Thoracic aorta (tissue), 2 donors: ENCODE results near the gene NAA80. TPM values are rescaled to one million over a fixed set of nuclear protein-coding genes. Genes with fewer than 3 reads are reported as not detected.

Experiments used
- ATAC-seq: fragments of 150-250 bp; one replicate; pipeline ENCODE4 v1.8.0; 2017; ENCODE audit warnings: low read depth; ENCODE audit not compliant: insufficient number of reproducible peaks, low FRiP score
- DNase-seq: peaks from one replicate; pipeline ENCODE4 v3.0.0-alpha.2; 2020; ENCODE audit warnings: low spot score
- H3K27ac ChIP-seq, 2 donors: fragments of 200-600 bp; sonication (generic); 1 replicate in 1 of 2; 2 replicates in 1 of 2; pipeline ENCODE4 v1.5.1; 2016; ENCODE audit warnings: mild to moderate bottlenecking in 2 of 2, moderate library complexity in 2 of 2
- H3K27me3 ChIP-seq: fragments of 200-600 bp; sonication (generic); replicated peaks from 2 replicates; pipeline ENCODE4 v1.6.0; 2016; ENCODE audit warnings: mild to moderate bottlenecking; ENCODE audit not compliant: insufficient read depth
- H3K36me3 ChIP-seq: fragments of 200-600 bp; sonication (generic); one replicate; pipeline ENCODE4 v1.5.1; 2016
- H3K4me1 ChIP-seq, 2 donors: fragments of 200-600 bp; sonication (generic); 1 replicate in 1 of 2; 2 replicates in 1 of 2; pipeline versions ENCODE4 v1.5.1 to v1.6.0; 2016; ENCODE audit warnings: low read depth in 2 of 2, mild to moderate bottlenecking in 1 of 2; ENCODE audit not compliant: control insufficient read depth in 1 of 2
- H3K4me3 ChIP-seq: fragments of 200-600 bp; sonication (generic); 2 replicates; pipeline ENCODE4 v1.5.1; 2016; ENCODE audit warnings: mild to moderate bottlenecking
- H3K9me3 ChIP-seq: fragments of 200-600 bp; sonication (generic); 2 replicates; pipeline ENCODE4 v1.5.1; 2016
- total RNA-seq, 2 donors: library from RNA; depleted of rRNA; stranded (reverse); fragments of >200 nt; gene quantifications; one replicate each; pipeline versions ENCODE4 v1.1.0 to v1.2.3, GENCODE V29; 2016
- TF ChIP-seq, protein P1 (sequence below): fragments of 200-600 bp; sonication (generic); IDR thresholded peaks from one replicate; pipeline ENCODE4 v1.5.1; 2019; ENCODE audit warnings: antibody characterized with exemption

The NAA80 gene
- total RNA-seq, 2 donors from 2014 or later, result 8.3 to 8.7 TPM

DNA sequence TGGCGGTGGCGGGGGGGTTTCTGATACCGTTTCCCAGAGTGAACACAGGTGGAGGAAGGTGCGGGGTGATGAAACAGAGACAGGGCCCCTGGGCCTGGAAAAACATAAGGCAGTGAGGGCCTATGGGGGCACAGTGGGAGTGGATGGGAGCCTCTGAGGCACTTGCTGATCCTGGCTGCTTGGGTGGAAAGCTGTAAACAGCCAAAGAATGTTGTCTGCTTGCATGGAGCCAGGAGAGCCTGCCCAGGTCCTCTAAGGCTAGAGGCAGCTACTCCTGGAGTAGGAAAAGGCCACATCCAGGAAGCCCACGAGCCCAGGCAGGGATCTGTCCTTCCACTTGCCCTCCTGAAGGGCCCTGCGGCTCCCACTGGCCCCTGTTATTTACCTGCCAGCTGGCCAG is 33.2 kb downstream of the NAA80 start:
- ATAC-seq, result no peak
- H3K27ac ChIP-seq, result peak overlapping the region; percentile 98
- H3K4me1 ChIP-seq, result peaks cover 33 to 94% of the 10 kb centered on the region in 2 donors

DNA sequence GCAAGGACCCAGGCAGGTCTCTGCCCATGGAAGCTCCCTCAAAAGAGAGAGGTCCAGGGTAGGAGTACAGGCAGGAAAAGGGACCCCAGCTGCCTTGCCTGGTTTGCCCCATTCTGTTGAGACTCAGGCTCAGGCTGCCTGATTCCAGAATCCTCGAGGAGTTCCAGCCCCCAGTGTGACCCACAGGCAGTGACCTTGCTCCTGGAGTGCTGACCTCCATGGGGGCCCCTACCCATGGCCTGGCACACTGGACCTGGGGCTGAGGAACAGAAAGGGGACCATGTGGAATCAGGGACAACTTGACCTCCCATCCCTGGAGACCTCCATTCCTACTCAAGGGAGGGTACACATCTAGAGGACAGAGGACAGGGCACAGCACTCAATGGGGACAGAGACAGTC is 33.6 kb downstream of the NAA80 start:
- H3K27me3 ChIP-seq, result no peaks in the 10 kb centered on the region
- TF ChIP-seq, protein P1, sequence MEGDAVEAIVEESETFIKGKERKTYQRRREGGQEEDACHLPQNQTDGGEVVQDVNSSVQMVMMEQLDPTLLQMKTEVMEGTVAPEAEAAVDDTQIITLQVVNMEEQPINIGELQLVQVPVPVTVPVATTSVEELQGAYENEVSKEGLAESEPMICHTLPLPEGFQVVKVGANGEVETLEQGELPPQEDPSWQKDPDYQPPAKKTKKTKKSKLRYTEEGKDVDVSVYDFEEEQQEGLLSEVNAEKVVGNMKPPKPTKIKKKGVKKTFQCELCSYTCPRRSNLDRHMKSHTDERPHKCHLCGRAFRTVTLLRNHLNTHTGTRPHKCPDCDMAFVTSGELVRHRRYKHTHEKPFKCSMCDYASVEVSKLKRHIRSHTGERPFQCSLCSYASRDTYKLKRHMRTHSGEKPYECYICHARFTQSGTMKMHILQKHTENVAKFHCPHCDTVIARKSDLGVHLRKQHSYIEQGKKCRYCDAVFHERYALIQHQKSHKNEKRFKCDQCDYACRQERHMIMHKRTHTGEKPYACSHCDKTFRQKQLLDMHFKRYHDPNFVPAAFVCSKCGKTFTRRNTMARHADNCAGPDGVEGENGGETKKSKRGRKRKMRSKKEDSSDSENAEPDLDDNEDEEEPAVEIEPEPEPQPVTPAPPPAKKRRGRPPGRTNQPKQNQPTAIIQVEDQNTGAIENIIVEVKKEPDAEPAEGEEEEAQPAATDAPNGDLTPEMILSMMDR, result no peak
- no peaks in the 10 kb centered on the region for H3K36me3 ChIP-seq
- peak overlapping the region; percentile 98 for H3K27ac ChIP-seq
- peaks cover 33 to 96% of the 10 kb centered on the region in 2 donors for H3K4me1 ChIP-seq
- DNase-seq, result no peak
- H3K4me3 ChIP-seq, result peak overlapping the region; percentile 27
- H3K9me3 ChIP-seq, result no peaks in the 10 kb centered on the region
- ATAC-seq, result no peak

More for the DNA sequence above, 33.2 kb downstream of the NAA80 start:
- Histone ChIP-seq H3K9me3 (no peaks in the 10 kb centered on the region), H3K27me3 (no peaks in the 10 kb centered on the region), H3K4me3 (peak overlapping the region; percentile 71), H3K36me3 (no peaks in the 10 kb centered on the region)
- TF ChIP-seq, protein P1, result no peak
- no peak for DNase-seq

DNA sequence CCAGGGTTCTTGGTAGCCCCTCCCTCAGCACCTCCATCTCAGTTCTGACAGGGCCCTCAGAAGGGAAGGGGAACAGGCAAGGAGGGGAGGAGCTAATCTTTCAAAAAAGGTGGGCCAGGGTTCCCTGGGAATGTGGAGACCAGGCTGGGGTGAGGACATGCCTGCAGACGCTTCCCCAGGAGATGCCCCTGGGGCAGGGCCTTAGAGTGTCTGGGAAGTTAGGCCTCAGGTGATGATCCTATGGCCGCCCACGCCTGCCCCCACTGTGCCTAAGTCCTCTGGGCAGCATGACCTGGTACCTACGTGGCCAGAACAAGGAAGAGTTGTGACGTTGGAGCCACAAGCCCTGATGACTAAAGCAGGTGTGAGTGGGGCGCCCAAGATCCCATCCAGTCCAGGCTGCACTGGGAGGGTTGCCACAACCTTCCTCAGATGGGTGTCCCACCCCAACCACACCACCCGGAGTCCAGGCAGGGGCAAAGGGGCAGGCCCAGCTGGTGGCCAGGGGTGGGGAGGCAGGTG is 34.2 kb downstream of the NAA80 start:
- H3K27ac ChIP-seq, result peak overlapping the region; percentile 98
- H3K36me3 ChIP-seq, result no peaks in the 10 kb centered on the region
- TF ChIP-seq, protein P1, result no peak
- no peaks in the 10 kb centered on the region for H3K9me3 ChIP-seq
- peak overlapping the region; percentile 27 for H3K4me3 ChIP-seq
- no peak for ATAC-seq
- peaks cover 33 to 93% of the 10 kb centered on the region in 2 donors for H3K4me1 ChIP-seq
- H3K27me3 ChIP-seq, result no peaks in the 10 kb centered on the region
- no peak for DNase-seq

DNA sequence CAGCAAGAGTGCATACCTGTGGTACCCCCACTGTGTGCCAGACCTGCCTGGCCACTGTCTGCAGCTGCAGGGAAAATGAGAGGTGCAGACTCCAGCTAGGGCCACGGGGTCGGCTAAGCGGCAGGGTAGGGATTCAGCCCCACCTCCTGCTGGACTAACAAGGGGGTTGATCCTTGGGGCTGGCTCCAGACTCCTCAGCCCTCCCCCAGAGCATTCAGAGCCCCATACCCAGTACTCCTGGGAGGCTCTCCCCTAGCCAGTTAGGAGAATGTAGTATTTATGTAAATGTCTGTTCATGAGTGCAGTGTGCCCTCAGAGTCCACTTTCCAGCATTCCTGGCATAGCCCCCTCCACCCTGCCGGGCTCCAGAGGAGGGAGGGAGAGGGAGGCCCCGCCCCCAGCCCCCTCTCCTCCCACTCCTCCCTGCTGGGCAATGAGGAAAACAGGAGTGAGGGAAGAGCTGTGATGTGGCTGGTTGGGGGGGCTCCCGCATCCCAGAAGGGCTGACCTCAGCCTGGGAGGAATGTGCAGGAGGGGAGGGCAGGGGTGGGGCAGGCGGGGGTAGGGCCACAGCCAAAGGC is 34.7 kb downstream of the NAA80 start:
- Histone ChIP-seq H3K27ac (peak overlapping the region; percentile 98), H3K4me1 (peaks cover 36 to 92% of the 10 kb centered on the region in 2 donors), H3K36me3 (no peaks in the 10 kb centered on the region), H3K9me3 (no peaks in the 10 kb centered on the region), H3K27me3 (no peaks in the 10 kb centered on the region), H3K4me3 (peak overlapping the region; percentile 21)
- peak; percentile 55 for DNase-seq
- TF ChIP-seq, protein P1, result no peak
- ATAC-seq, result peak; percentile 52

DNA sequence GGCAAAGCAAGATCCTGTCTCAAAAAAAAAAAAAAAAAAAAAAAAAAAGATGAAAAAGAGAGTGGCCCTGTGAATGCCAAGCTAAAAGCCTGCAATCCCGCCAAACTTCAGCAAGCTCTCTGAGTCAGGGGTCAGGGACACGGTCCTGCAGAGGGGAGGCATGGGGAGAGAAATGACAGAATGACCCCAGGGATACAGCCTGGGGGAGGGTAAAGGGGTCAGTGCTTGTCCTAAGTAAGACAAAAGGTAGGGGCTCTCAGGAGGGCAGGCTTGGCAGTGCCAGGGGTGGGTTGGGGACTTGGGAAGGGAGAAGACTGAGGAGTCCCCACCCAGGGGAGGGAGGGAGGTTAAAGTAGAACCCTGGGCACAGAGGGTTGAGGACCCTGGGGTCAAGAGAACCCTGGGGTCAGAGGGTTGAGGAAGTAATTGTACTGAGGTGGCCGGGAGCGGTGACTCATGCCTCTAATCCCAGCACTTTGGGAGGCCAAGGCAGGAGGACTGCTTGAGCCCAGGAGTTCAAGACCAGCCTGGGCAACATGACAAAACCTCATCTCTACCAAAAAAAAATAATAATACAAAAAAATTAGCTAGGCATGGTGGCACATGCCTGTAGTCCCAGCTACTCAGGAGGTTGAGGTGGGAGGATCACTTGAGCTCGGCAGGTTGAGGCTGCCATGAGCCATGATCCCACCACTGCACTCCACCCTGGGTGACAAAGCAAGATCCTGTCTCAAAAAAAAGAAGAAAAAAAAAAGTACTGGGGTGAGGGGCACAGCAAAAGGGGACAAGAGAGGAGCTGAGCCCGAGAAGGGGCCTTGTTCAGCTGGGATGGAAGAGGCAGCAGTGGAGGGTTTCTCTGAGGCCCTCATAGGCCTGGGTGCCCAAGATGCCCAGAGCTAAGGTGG is 35.5 kb downstream of the NAA80 start:
- DNase-seq (no peak), ATAC-seq (no peak)
- no peaks in the 10 kb centered on the region for H3K9me3 ChIP-seq
- peaks cover 3% of the 10 kb centered on the region for H3K36me3 ChIP-seq
- peaks cover 35 to 89% of the 10 kb centered on the region in 2 donors for H3K4me1 ChIP-seq
- peak overlapping the region; percentile 98 for H3K27ac ChIP-seq
- TF ChIP-seq, protein P1, result no peak
- no peaks in the 10 kb centered on the region for H3K27me3 ChIP-seq
- H3K4me3 ChIP-seq, result peak overlapping the region; percentile 21
